Right lobe of liver (tissue), 6 donors: ENCODE measurements around the gene AGR3. TPM values are rescaled to one million over a fixed set of nuclear protein-coding genes. Genes with fewer than 3 reads are reported as not detected.

Experiments
- ATAC-seq, 4 donors: fragments of 200-7000 bp; cut with Tn5 transposase; one replicate each; pipeline ENCODE4 v1.9.1; 2020; ENCODE audit warnings: mild to moderate bottlenecking in 4 of 4, moderate library complexity in 4 of 4
- DNase-seq, 3 donors: peaks; one replicate each; pipeline ENCODE4 v3.0.0-alpha.2; 2020
- H3K27ac ChIP-seq, 3 donors: fragments of 200-600 bp; one replicate each; pipeline ENCODE4 v1.8.0; 2022
- H3K27me3 ChIP-seq, 2 donors: fragments of 200-600 bp; one replicate each; pipeline ENCODE4 v1.8.0; 2022
- H3K36me3 ChIP-seq, 4 donors: fragments of 200-600 bp; sonication (generic) in 1 of 4; one replicate each; pipeline versions ENCODE4 v1.5.1 to v1.8.0; 2017 to 2022; ENCODE audit warnings: control low read depth in 1 of 4
- H3K4me1 ChIP-seq, 4 donors: fragments of 200-600 bp; sonication (generic) in 1 of 4; one replicate each; pipeline versions ENCODE4 v1.5.1 to v1.8.0; 2017 to 2022; ENCODE audit warnings: control low read depth in 1 of 4
- H3K4me3 ChIP-seq, 3 donors: fragments of 200-600 bp; one replicate each; pipeline ENCODE4 v1.8.0; 2022
- H3K9me3 ChIP-seq, 4 donors: fragments of 200-600 bp; sonication (generic) in 1 of 4; one replicate each; pipeline versions ENCODE4 v1.5.1 to v1.8.0; 2017 to 2022; ENCODE audit warnings: control low read depth in 1 of 4
- POLR2A ChIP-seq: fragments of 450-650 bp; IDR thresholded peaks from one replicate; pipeline ENCODE4 v1.6.1; 2017; ENCODE audit warnings: antibody characterized with exemption, mild to moderate bottlenecking
- WGBS: methylation state at CpG from one replicate; pipeline ENCODE4 v1.1.6; 2018; ENCODE audit warnings: low coverage, low lambda C conversion rate; ENCODE audit not compliant: insufficient coverage; ENCODE audit errors: missing lambda C conversion rate; 5-methylcytosine and 5-hydroxymethylcytosine counted together
- intact Hi-C, 2 donors: fragments of 100-400 bp; cut with DNase I; formaldehyde crosslinking; loops; one replicate each; pipeline versions ENCODE4 v1.11.2 to v1.14.1; 2022
- long read RNA-seq: library from polyadenylated mRNA; unstranded; transcript quantifications from one replicate; pipeline ENCODE4 v2.0.0, GENCODE V29; 2019
- total RNA-seq, 6 experiments: library from RNA; depleted of rRNA in 2 of 6; stranded (reverse); fragments of >200 nt in 2 of 6; fragmentation: NEBNext Ultra II Directional in 3 of 6; extraction: Animal tissue kit (Norgen Biotek cat#: 25700) in 3 of 6; gene quantifications; one replicate each; pipeline versions ENCODE4 v1.1.0 to v1.2.4, GENCODE V29; 2016 to 2023
- TF ChIP-seq, protein P1 (sequence below), 4 donors: fragments of 200-600 bp in 3 of 4; fragments of 450-650 bp in 1 of 4; IDR thresholded peaks; one replicate each; pipeline versions ENCODE4 v1.5.1 to v1.8.0; 2016 to 2022; ENCODE audit warnings: antibody characterized with exemption in 4 of 4, mild to moderate bottlenecking in 2 of 4
- donor health status: DM: no; HTN: yes; CAD: no.
- donor health status: DM: no; HTN: no; CAD: no.
- donor health status: DM: no; HTN: no; CAD: no.
- donor health status: DM: no; HTN: yes; CAD: no.
- donor health status: DM: no; HTN: yes; CAD: no.

The AGR3 gene
- not detected for total RNA-seq
- long read RNA-seq = 0 reads

- 70% methylated on average over 1 of the region's 1 CpG for WGBS
- DNase-seq (no peak), ATAC-seq (no peak)
- no peak for TF ChIP-seq POLR2A
- TF ChIP-seq, protein P1, sequence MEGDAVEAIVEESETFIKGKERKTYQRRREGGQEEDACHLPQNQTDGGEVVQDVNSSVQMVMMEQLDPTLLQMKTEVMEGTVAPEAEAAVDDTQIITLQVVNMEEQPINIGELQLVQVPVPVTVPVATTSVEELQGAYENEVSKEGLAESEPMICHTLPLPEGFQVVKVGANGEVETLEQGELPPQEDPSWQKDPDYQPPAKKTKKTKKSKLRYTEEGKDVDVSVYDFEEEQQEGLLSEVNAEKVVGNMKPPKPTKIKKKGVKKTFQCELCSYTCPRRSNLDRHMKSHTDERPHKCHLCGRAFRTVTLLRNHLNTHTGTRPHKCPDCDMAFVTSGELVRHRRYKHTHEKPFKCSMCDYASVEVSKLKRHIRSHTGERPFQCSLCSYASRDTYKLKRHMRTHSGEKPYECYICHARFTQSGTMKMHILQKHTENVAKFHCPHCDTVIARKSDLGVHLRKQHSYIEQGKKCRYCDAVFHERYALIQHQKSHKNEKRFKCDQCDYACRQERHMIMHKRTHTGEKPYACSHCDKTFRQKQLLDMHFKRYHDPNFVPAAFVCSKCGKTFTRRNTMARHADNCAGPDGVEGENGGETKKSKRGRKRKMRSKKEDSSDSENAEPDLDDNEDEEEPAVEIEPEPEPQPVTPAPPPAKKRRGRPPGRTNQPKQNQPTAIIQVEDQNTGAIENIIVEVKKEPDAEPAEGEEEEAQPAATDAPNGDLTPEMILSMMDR (IDR thresholded peaks at IDR 0.05) = no peak
- Histone ChIP-seq H3K36me3 (no peaks in the 10 kb centered on the region), H3K27me3 (no peaks in the 10 kb centered on the region), H3K4me1 (no peaks in the 10 kb centered on the region), H3K9me3 (no peaks in the 10 kb centered on the region), H3K4me3 (no peak within 1 kb of the TSS), H3K27ac (no peak within 1 kb of the TSS)
- intact Hi-C loops = no loop called here
Measured at GRCh38 chr7:16881844-16882243, at the start of gene AGR3. AGR3 (minus strand) TSS chr7:16881983; CDS start chr7:16878618, 3,365 bp downstream.

DNA sequence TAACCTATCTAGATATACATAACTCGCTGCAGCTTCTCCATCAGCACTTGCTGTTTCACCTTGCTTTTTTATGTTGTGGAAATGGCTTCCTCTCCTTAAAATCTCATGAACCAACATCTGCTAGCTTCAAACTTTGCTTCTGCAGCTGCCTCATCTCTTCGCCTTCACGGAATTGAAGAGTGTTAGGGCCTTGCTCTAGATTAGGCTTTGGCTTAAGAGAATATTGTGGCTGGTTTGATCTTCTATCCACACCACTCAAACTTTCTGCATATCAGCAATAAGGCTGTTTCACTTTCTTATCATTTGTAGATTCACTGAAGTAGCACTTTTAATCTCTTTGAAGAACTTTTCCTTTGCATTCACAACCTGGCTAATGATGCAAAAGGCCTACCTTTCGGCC, 49.2 kb upstream of the AGR3 start:
- no peak for DNase-seq
- Histone ChIP-seq H3K27me3 (no peaks in the 10 kb centered on the region), H3K4me1 (peaks cover 0 to 5% (median 0%) of the 10 kb centered on the region in 4 donors), H3K9me3 (no peaks in the 10 kb centered on the region), H3K27ac (no peak overlapping the region), H3K4me3 (no peak overlapping the region), H3K36me3 (no peaks in the 10 kb centered on the region)
- intact Hi-C loops = no loop called here
- WGBS = 96% methylated on average over 4 of the region's 4 CpGs
- ATAC-seq = no peak
- no peak for TF ChIP-seq POLR2A
- TF ChIP-seq, protein P1 (IDR thresholded peaks at IDR 0.05) = no peak

GRCh38 chr7:16929146-16929762, 47.5 kb upstream of the AGR3 start:
- intact Hi-C loops = no loop called here
- TF ChIP-seq, protein P1 (IDR thresholded peaks at IDR 0.05) = no peak
- no peak for TF ChIP-seq POLR2A
- Histone ChIP-seq H3K36me3 (no peaks in the 10 kb centered on the region), H3K4me3 (no peak overlapping the region), H3K27me3 (no peaks in the 10 kb centered on the region), H3K27ac (no peak overlapping the region), H3K4me1 (peaks cover 0 to 5% (median 0%) of the 10 kb centered on the region in 4 donors), H3K9me3 (no peaks in the 10 kb centered on the region)
- ATAC-seq (no peak), DNase-seq (no peak)
- WGBS = 40% methylated on average over 1 of the region's 1 CpG

DNA sequence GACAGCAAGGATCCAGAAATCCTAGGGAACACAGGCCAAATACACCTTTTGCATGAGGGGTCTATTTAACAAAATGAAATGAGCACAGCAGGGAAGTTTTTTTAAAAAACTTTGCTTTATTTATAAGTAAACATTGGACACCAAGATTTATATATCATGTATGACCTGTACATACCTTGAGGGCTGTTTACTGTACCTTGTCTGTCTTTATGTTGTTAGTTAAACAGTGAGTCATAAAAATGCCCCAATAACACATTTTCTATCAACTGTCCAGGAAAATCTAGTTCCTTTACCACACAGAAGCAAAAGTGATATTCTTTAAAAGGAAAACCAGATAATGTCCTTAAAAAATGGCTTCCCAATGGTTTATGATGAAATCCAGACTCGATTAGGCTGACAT, 45.1 kb upstream of the AGR3 start:
- Histone ChIP-seq H3K27ac (no peak overlapping the region), H3K4me3 (no peak overlapping the region), H3K36me3 (no peaks in the 10 kb centered on the region), H3K9me3 (no peaks in the 10 kb centered on the region), H3K27me3 (no peaks in the 10 kb centered on the region), H3K4me1 (peaks cover 0 to 5% (median under 1%) of the 10 kb centered on the region in 4 donors)
- intact Hi-C loops = no loop called here
- ATAC-seq (no peak), DNase-seq (no peak)
- TF ChIP-seq, protein P1 (IDR thresholded peaks at IDR 0.05) = no peak
- TF ChIP-seq POLR2A = no peak
- WGBS = 100% methylated on average over 1 of the region's 1 CpG
